Natural killer cell (primary cell): Measurements from ENCODE around the gene NOTCH3. TPM values are rescaled to one million over a fixed set of nuclear protein-coding genes. Genes with fewer than 3 reads are reported as not detected.

Source experiments
- ATAC-seq, 3 donors: fragments of 150-1000 bp in 2 of 3; fragments of 200-7000 bp in 1 of 3; cut with Tn5 transposase; 1 replicate in 1 of 3; 2 replicates in 2 of 3; pipeline ENCODE4 v1.10.0; 2021; ENCODE audit warnings: mild to moderate bottlenecking in 2 of 3, moderate library complexity in 2 of 3
- DNase-seq, 2 donors: peaks; one replicate each; pipeline versions ENCODE4 v3.0.0 to v3.0.0-alpha.2; 2013 to 2021; ENCODE audit warnings: mixed read lengths in 1 of 2
- H3K27ac ChIP-seq: one replicate; pipeline ENCODE4 v1.5.1; 2013; ENCODE audit warnings: mild to moderate bottlenecking, low read length
- H3K27me3 ChIP-seq: one replicate; pipeline ENCODE4 v1.6.1; 2013; ENCODE audit warnings: low read length; ENCODE audit not compliant: control insufficient read depth, insufficient read depth
- H3K36me3 ChIP-seq: one replicate; pipeline ENCODE4 v1.6.1; 2013; ENCODE audit warnings: low read length; ENCODE audit not compliant: control insufficient read depth, insufficient read depth
- H3K4me1 ChIP-seq: one replicate; pipeline ENCODE4 v1.6.1; 2013; ENCODE audit warnings: low read length; ENCODE audit not compliant: control insufficient read depth, insufficient read depth
- H3K4me3 ChIP-seq: one replicate; pipeline ENCODE4 v1.5.1; 2013; ENCODE audit warnings: low read length
- H3K9me3 ChIP-seq: one replicate; pipeline ENCODE4 v1.6.1; 2013; ENCODE audit warnings: low read length; ENCODE audit not compliant: control insufficient read depth, insufficient read depth
- H3K27ac Mint-ChIP-seq, 2 donors: one replicate each; pipeline ENCODE4 v1.8.0; 2022; ENCODE audit warnings: mild to moderate bottlenecking in 2 of 2, mixed read lengths in 2 of 2, moderate library complexity in 1 of 2
- H3K27me3 Mint-ChIP-seq, 2 donors: one replicate each; pipeline ENCODE4 v1.8.0; 2022; ENCODE audit warnings: low read depth in 2 of 2, mixed read lengths in 2 of 2
- H3K36me3 Mint-ChIP-seq: one replicate; pipeline ENCODE4 v1.8.0; 2022; ENCODE audit warnings: mixed read lengths
- H3K4me1 Mint-ChIP-seq, 2 donors: one replicate each; pipeline ENCODE4 v1.8.0; 2022; ENCODE audit warnings: mixed read lengths in 2 of 2
- H3K4me3 Mint-ChIP-seq: one replicate; pipeline ENCODE4 v1.8.0; 2022; ENCODE audit warnings: mild to moderate bottlenecking, moderate library complexity, mixed read lengths
- H3K9me3 Mint-ChIP-seq, 2 donors: one replicate each; pipeline ENCODE4 v1.8.0; 2022; ENCODE audit warnings: mixed read lengths in 2 of 2
- CTCF ChIP-seq: fragments of 200-600 bp; IDR thresholded peaks from one replicate; pipeline ENCODE4 v1.8.0; 2022; ENCODE audit warnings: antibody characterized with exemption
- whole genome bisulfite sequencing: methylation state at CpG from one replicate; pipeline ENCODE4 v1.1.7; 2013; ENCODE audit warnings: missing lambda C conversion rate; ENCODE audit not compliant: insufficient coverage; 5-methylcytosine and 5-hydroxymethylcytosine counted together
- intact Hi-C: fragments of 100-400 bp; cut with micrococcal nuclease; formaldehyde crosslinking; loops from one replicate; pipeline ENCODE4 v1.14.2; 2022
- total RNA-seq, 4 donors: library from RNA; stranded (reverse); fragments of 120-200 nt in 1 of 4; gene quantifications; one replicate each; pipeline versions ENCODE4 v1.2.3 to v1.2.4, GENCODE V29; 2013 to 2022

The NOTCH3 gene
- total RNA-seq, 3 donors from 2014 or later (not counting 1 experiment from before 2014, with no cell fraction given), result 0.25 to 0.26 TPM; not detected in 1

GRCh38 chr19:15249528-15249874 is 48.7 kb upstream of the NOTCH3 start:
- 92% methylated on average over 6 of the region's 6 CpGs for WGBS
- H3K27ac Mint-ChIP-seq, result no peak overlapping the region

GRCh38 chr19:15248648-15249527 is 48.1 kb upstream of the NOTCH3 start:
- Mint-ChIP-seq H3K4me3 (no peak overlapping the region), H3K9me3 (no peaks in the 10 kb centered on the region), H3K36me3 (no peaks in the 10 kb centered on the region), H3K27me3 (no peaks in the 10 kb centered on the region), H3K27ac (peak overlapping the region; percentile 31 to 58), H3K4me1 (peaks cover 6 to 19% of the 10 kb centered on the region in 2 donors)
- no peak overlapping the region for H3K4me3 ChIP-seq
- no peak for DNase-seq
- no peaks in the 10 kb centered on the region for H3K4me1 ChIP-seq
- H3K9me3 ChIP-seq, result no peaks in the 10 kb centered on the region
- WGBS, result 93% methylated on average over 19 of the region's 19 CpGs
- no peak for TF ChIP-seq CTCF
- intact Hi-C loops, result no loop called here
- no peak overlapping the region for H3K27ac ChIP-seq
- H3K36me3 ChIP-seq, result peaks cover 73% of the 10 kb centered on the region
- no peak for ATAC-seq
- H3K27me3 ChIP-seq, result no peaks in the 10 kb centered on the region

More at GRCh38 chr19:15249528-15249874, 48.7 kb upstream of the NOTCH3 start:
- H3K4me3 ChIP-seq, result no peak overlapping the region
- ATAC-seq (no peak), DNase-seq (no peak)
- no peak overlapping the region for H3K27ac ChIP-seq
- H3K4me1 ChIP-seq, result no peaks in the 10 kb centered on the region
- H3K9me3 Mint-ChIP-seq, result no peaks in the 10 kb centered on the region
- peaks cover 76% of the 10 kb centered on the region for H3K36me3 ChIP-seq
- no peaks in the 10 kb centered on the region for H3K27me3 Mint-ChIP-seq
- no peaks in the 10 kb centered on the region for H3K27me3 ChIP-seq
- no peaks in the 10 kb centered on the region for H3K36me3 Mint-ChIP-seq
- TF ChIP-seq CTCF, result no peak
- peaks cover 6 to 16% of the 10 kb centered on the region in 2 donors for H3K4me1 Mint-ChIP-seq
- intact Hi-C loops, result no loop called here
- H3K4me3 Mint-ChIP-seq, result no peak overlapping the region
- no peaks in the 10 kb centered on the region for H3K9me3 ChIP-seq

GRCh38 chr19:15248106-15248505 is 47.3 kb upstream of the NOTCH3 start:
- ATAC-seq, result no peak
- peaks cover 73% of the 10 kb centered on the region for H3K36me3 ChIP-seq
- no peaks in the 10 kb centered on the region for H3K9me3 ChIP-seq
- peaks cover 6 to 24% of the 10 kb centered on the region in 2 donors for H3K4me1 Mint-ChIP-seq
- H3K27me3 Mint-ChIP-seq, result no peaks in the 10 kb centered on the region
- no peak for TF ChIP-seq CTCF
- no peak for DNase-seq
- no peaks in the 10 kb centered on the region for H3K36me3 Mint-ChIP-seq
- no peaks in the 10 kb centered on the region for H3K9me3 Mint-ChIP-seq
- no peaks in the 10 kb centered on the region for H3K4me1 ChIP-seq
- 90% methylated on average over 5 of the region's 5 CpGs for WGBS
- H3K4me3 ChIP-seq, result no peak overlapping the region
- H3K4me3 Mint-ChIP-seq, result no peak overlapping the region
- no peaks in the 10 kb centered on the region for H3K27me3 ChIP-seq
- H3K27ac ChIP-seq, result no peak overlapping the region
- H3K27ac Mint-ChIP-seq, result peak overlapping the region; percentile 31 to 58
- intact Hi-C loops, result no loop called here
